Endothelial cell of umbilical vein (primary cell): ENCODE measurements around the gene TNN. TPM values are rescaled to one million over a fixed set of nuclear protein-coding genes. Genes with fewer than 3 reads are reported as not detected.

ENCODE experiments used
- BruUV-seq: library from RNA; stranded (reverse); fragments of 400-500 nt; replicated peaks from 2 replicates; lab custom pipeline; 2021; lab: Mats Ljungman, UMichigan
- CTCF ChIA-PET: fragments of 300-600, 350-600 bp; sonication (Branson Sonifier 250); formaldehyde crosslinking; loops from one replicate; lab custom pipeline; 2021; ENCODE audit warnings: antibody characterized with exemption, inconsistent platforms; lab: Charles Lee
- POLR2A ChIA-PET: fragments of 300-600, 350-600 bp; sonication (Branson Sonifier 250); formaldehyde crosslinking; loops from one replicate; lab custom pipeline; 2021; ENCODE audit warnings: antibody characterized with exemption, inconsistent platforms; lab: Charles Lee
- DNase-seq: peaks from one replicate; pipeline ENCODE4 v3.0.0-alpha.2; 2011; ENCODE audit warnings: low read depth, low spot score
- FAIRE-seq: peaks from 2 replicates; lab custom pipeline; 2011; peaks lifted over from hg19 to GRCh38; lab: Jason Lieb, UNC
- H2AFZ ChIP-seq: 2 replicates; pipeline ENCODE4 v1.6.0; 2012; ENCODE audit warnings: low read depth, low read length, control low read depth, inconsistent platforms
- H3K27ac ChIP-seq: 2 replicates; pipeline ENCODE4 v1.5.1; 2011; ENCODE audit warnings: low read depth, mild to moderate bottlenecking, control low read depth, low read length, moderate library complexity; ENCODE audit not compliant: insufficient read depth
- H3K27me3 ChIP-seq, 2 experiments: 2 replicates each; pipeline versions ENCODE4 v1.6.0 to v1.6.1; 2011; ENCODE audit warnings: low read length in 2 of 2, mixed read lengths in 1 of 2; ENCODE audit not compliant: control insufficient read depth in 2 of 2, insufficient read depth in 2 of 2
- H3K36me3 ChIP-seq, 2 experiments: 2 replicates in 1 of 2; 3 replicates in 1 of 2; pipeline ENCODE4 v1.5.1; 2011; ENCODE audit warnings: low read length in 2 of 2, mild to moderate bottlenecking in 1 of 2, moderate library complexity in 1 of 2; ENCODE audit not compliant: control insufficient read depth in 2 of 2, insufficient read depth in 2 of 2; ENCODE audit errors: extremely low read depth in 1 of 2
- H3K4me1 ChIP-seq: 3 replicates; pipeline ENCODE4 v1.5.1; 2011; ENCODE audit warnings: mild to moderate bottlenecking, low read length; ENCODE audit not compliant: control insufficient read depth, insufficient read depth; ENCODE audit errors: extremely low read depth
- H3K4me2 ChIP-seq: 2 replicates; pipeline ENCODE4 v1.6.1; 2011; ENCODE audit warnings: low read length, control low read depth, mixed read lengths; ENCODE audit not compliant: insufficient read depth
- H3K4me3 ChIP-seq, 3 experiments: fragments of 200-600 bp in 1 of 3; sonication (generic), shearing (Covaris generic) in 1 of 3; replicated peaks in 1 of 3; 2 replicates each; pipeline ENCODE4 v1.5.1; 2011 to 2016; ENCODE audit warnings: control low read depth in 3 of 3, low read length in 3 of 3, mild to moderate bottlenecking in 2 of 3, inconsistent platforms in 1 of 3, low read depth in 1 of 3, moderate library complexity in 1 of 3; ENCODE audit not compliant: insufficient read depth in 1 of 3
- H3K79me2 ChIP-seq: 2 replicates; pipeline ENCODE4 v1.6.0; 2012; ENCODE audit warnings: low read length, inconsistent platforms; ENCODE audit not compliant: control insufficient read depth, insufficient read depth
- H3K9ac ChIP-seq: replicated peaks from 2 replicates; pipeline ENCODE3; 2011; ENCODE audit warnings: low read length, control low read depth; ENCODE audit not compliant: insufficient read depth; ENCODE audit errors: extremely low read depth
- H3K9me1 ChIP-seq: replicated peaks from 3 replicates; pipeline ENCODE4 v1.6.0; 2011; ENCODE audit warnings: mild to moderate bottlenecking, low read length; ENCODE audit not compliant: control insufficient read depth, insufficient read depth; ENCODE audit errors: extremely low read depth
- H3K9me3 ChIP-seq: replicated peaks from 2 replicates; pipeline ENCODE4 v1.5.1; 2012; ENCODE audit warnings: low read length, inconsistent platforms; ENCODE audit not compliant: control insufficient read depth, insufficient read depth
- H4K20me1 ChIP-seq: replicated peaks from 2 replicates; pipeline ENCODE3; 2011; ENCODE audit warnings: mild to moderate bottlenecking, low read length; ENCODE audit not compliant: control insufficient read depth, insufficient read depth; ENCODE audit errors: extremely low read depth
- EZH2 ChIP-seq: IDR thresholded peaks from 2 replicates; pipeline ENCODE4 v1.6.1; 2012; ENCODE audit warnings: borderline replicate concordance, low read depth, mild to moderate bottlenecking, moderate library complexity, low read length, inconsistent platforms; ENCODE audit not compliant: severe bottlenecking
- FOS ChIP-seq: IDR thresholded peaks from 2 replicates; pipeline ENCODE4 v1.6.1; 2011; ENCODE audit warnings: mild to moderate bottlenecking, low read length, moderate library complexity, borderline replicate concordance; ENCODE audit not compliant: insufficient read depth
- GATA2 ChIP-seq: IDR thresholded peaks from 2 replicates; pipeline ENCODE4 v1.7.0; 2011; ENCODE audit warnings: low read depth, mild to moderate bottlenecking, moderate library complexity, mixed read lengths, low read length; ENCODE audit not compliant: insufficient read length, insufficient read depth
- JUN ChIP-seq: IDR thresholded peaks from 2 replicates; pipeline ENCODE4 v1.6.1; 2011; ENCODE audit warnings: borderline replicate concordance, low read depth; ENCODE audit not compliant: insufficient read length, insufficient read depth
- MYC ChIP-seq: IDR thresholded peaks from one replicate; pipeline ENCODE4 v1.6.1; 2011; ENCODE audit warnings: mild to moderate bottlenecking, low read depth, low read length
- POLR2AphosphoS5 ChIP-seq: IDR thresholded peaks from 2 replicates; pipeline ENCODE4 v1.6.1; 2012; ENCODE audit warnings: low read depth, mild to moderate bottlenecking, control low read depth, low read length, moderate library complexity; ENCODE audit not compliant: insufficient read depth
- dilution Hi-C: fragments of 300-500 bp; cut with MboI; formaldehyde crosslinking; loops from one replicate; pipeline ENCODE4 v1.15.0; 2019; ENCODE audit warnings: low sequenced_read_pairs; ENCODE audit not compliant: extremely low pct_ligation_motif_present
- intact Hi-C: fragments of 100-400 bp; cut with micrococcal nuclease; formaldehyde crosslinking; loops from one replicate; pipeline ENCODE4 v1.10.0; 2022
- polyA plus RNA-seq, 4 experiments: library from polyadenylated mRNA; depleted of rRNA in 3 of 4; stranded (reverse) in 3 of 4; unstranded in 1 of 4; fragments of >200 nt; gene quantifications; 2 replicates each; pipeline versions ENCODE4 v1.2.1 to v1.2.3, GENCODE V29; 2011 to 2012; ENCODE audit warnings: missing spikeins in 1 of 4
- total RNA-seq: library from RNA; stranded (reverse); gene quantifications from 2 replicates; pipeline ENCODE4 v1.2.3, GENCODE V29; 2021
- TF ChIP-seq, protein P1 (sequence below), 2 donors: IDR thresholded peaks; 1 replicate in 1 of 2; 2 replicates in 1 of 2; pipeline ENCODE4 v1.5.1; 2011; ENCODE audit warnings: low read length in 2 of 2, mild to moderate bottlenecking in 2 of 2, moderate library complexity in 2 of 2, control low read depth in 1 of 2, inconsistent platforms in 1 of 2, low read depth in 1 of 2; ENCODE audit not compliant: insufficient read depth in 1 of 2; ENCODE audit errors: extremely low read depth in 1 of 2
- TF ChIP-seq, protein P2 (sequence below): IDR thresholded peaks from 2 replicates; pipeline ENCODE4 v1.6.1; 2011; ENCODE audit not compliant: insufficient read depth, insufficient read length

Gene TNN
- total and polyA plus RNA-seq, 2 donors (not counting 3 experiments of a cell fraction or from before 2014, with no cell fraction given): not detected

DNA sequence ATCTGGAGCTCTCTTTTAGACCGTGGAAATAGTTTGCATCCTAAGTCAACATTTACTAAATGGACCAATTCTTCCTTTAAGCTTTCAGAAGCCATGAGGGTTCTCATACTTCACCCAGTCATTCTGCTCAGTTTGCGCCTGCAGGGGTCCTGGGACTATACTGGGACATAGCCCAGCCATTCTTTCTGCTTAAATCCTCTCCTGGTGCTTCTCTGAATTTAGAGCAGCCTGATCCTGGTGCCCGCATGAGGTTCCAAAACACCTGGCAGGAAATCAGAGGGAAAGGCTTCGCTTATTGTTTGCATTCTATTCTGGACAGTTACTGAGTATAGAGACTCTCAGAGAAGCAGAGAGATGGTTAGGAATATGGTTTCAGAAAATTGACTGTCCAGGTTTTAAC, 27.0 kb downstream of the TNN start:
- H3K9me3 ChIP-seq: no peaks in the 10 kb centered on the region
- ChIA-PET CTCF (interaction anchor here (1.3 kb wide), 1 partner anchor 31 kb away, joined by 4 read pairs; no protein-coding TSS in a partner anchor), POLR2A (no interaction called here)
- no peaks in the 10 kb centered on the region for H4K20me1 ChIP-seq
- H3K4me3 ChIP-seq: no peak overlapping the region
- no peaks in the 10 kb centered on the region for H3K4me1 ChIP-seq
- DNase-seq (no peak), FAIRE-seq (no peak)
- no peaks in the 10 kb centered on the region for H3K27me3 ChIP-seq
- H3K9me1 ChIP-seq: no peaks in the 10 kb centered on the region
- dilution Hi-C loops (no loop called here), intact Hi-C loops (no loop called here)
- no peaks in the 10 kb centered on the region for H3K36me3 ChIP-seq
- no peak overlapping the region for H3K4me2 ChIP-seq
- BruUV-seq: no TSS peak
- H2AFZ ChIP-seq: no peak overlapping the region
- TF ChIP-seq, protein P1, sequence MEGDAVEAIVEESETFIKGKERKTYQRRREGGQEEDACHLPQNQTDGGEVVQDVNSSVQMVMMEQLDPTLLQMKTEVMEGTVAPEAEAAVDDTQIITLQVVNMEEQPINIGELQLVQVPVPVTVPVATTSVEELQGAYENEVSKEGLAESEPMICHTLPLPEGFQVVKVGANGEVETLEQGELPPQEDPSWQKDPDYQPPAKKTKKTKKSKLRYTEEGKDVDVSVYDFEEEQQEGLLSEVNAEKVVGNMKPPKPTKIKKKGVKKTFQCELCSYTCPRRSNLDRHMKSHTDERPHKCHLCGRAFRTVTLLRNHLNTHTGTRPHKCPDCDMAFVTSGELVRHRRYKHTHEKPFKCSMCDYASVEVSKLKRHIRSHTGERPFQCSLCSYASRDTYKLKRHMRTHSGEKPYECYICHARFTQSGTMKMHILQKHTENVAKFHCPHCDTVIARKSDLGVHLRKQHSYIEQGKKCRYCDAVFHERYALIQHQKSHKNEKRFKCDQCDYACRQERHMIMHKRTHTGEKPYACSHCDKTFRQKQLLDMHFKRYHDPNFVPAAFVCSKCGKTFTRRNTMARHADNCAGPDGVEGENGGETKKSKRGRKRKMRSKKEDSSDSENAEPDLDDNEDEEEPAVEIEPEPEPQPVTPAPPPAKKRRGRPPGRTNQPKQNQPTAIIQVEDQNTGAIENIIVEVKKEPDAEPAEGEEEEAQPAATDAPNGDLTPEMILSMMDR (IDR thresholded peaks at IDR 0.05; ENCODE audit: extremely low read depth in 1 of 2, insufficient read depth in 1 of 2, low read depth in 1 of 2, low read length in 2 of 2): no peak
- no peak for TF ChIP-seq EZH2
- TF ChIP-seq FOS: no peak
- no peak for TF ChIP-seq JUN
- TF ChIP-seq, protein P2, sequence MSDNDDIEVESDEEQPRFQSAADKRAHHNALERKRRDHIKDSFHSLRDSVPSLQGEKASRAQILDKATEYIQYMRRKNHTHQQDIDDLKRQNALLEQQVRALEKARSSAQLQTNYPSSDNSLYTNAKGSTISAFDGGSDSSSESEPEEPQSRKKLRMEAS: no peak
- no peak for TF ChIP-seq POLR2AphosphoS5
- TF ChIP-seq GATA2: no peak
- TF ChIP-seq MYC: no peak
- H3K9ac ChIP-seq: no peak overlapping the region
- H3K27ac ChIP-seq: no peak overlapping the region
- H3K79me2 ChIP-seq: no peaks in the 10 kb centered on the region
